Effector memory CD8-positive, alpha-beta T cell (primary cell): ENCODE measurements around the gene KRT82.

Experiments used
- ATAC-seq: fragments of 150-1000 bp; cut with Tn5 transposase; replicated peaks from 2 replicates; pipeline ENCODE4 v1.10.0; 2021; ENCODE audit warnings: mild to moderate bottlenecking, moderate library complexity
- DNase-seq, 3 experiments: peaks; one replicate each; pipeline ENCODE4 v3.0.0; 2021
- H3K27ac Mint-ChIP-seq, 2 donors: one replicate each; pipeline ENCODE4 v1.8.0; 2022; ENCODE audit warnings: mild to moderate bottlenecking in 2 of 2, mixed read lengths in 2 of 2, moderate library complexity in 2 of 2
- H3K27me3 Mint-ChIP-seq, 2 donors: one replicate each; pipeline ENCODE4 v1.8.0; 2022; ENCODE audit warnings: mixed read lengths in 2 of 2
- H3K36me3 Mint-ChIP-seq: one replicate; pipeline ENCODE4 v1.8.0; 2022; ENCODE audit warnings: mild to moderate bottlenecking, moderate library complexity, mixed read lengths; ENCODE audit not compliant: insufficient read depth
- H3K4me1 Mint-ChIP-seq, 2 donors: one replicate each; pipeline ENCODE4 v1.8.0; 2022; ENCODE audit warnings: low read depth in 2 of 2, mixed read lengths in 2 of 2
- H3K4me3 Mint-ChIP-seq, 2 donors: one replicate each; pipeline ENCODE4 v1.8.0; 2022; ENCODE audit warnings: mild to moderate bottlenecking in 2 of 2, mixed read lengths in 2 of 2, moderate library complexity in 2 of 2
- H3K9me3 Mint-ChIP-seq, 2 donors: one replicate each; pipeline ENCODE4 v1.8.0; 2022; ENCODE audit warnings: mixed read lengths in 2 of 2

KRT82 gene

DNA sequence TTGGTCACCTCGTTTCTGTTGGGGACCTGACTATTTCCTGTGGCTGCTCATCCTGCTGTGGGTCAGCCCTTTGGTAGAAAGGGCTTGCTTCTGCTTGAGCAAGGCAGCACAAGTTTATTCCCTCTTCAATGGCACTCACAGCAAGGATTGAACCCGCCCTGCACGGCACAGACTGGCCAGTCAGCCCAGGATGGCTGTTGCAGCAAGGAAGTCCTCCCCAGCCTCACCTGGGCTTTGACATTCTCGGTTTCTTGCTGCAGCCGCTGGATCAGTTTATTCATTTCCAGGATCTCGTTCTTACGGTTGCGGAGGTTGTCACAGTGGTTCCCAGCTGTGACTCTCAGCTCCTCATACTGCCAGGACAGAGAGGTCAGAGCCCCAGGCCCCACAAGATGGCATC is 9.5 kb downstream of the KRT82 start:
- peaks cover 14 to 69% of the 10 kb centered on the region in 2 donors for H3K27me3 Mint-ChIP-seq
- peak overlapping the region in 1 of 2 donors; percentile 66 for H3K27ac Mint-ChIP-seq
- H3K4me1 Mint-ChIP-seq: no peaks in the 10 kb centered on the region
- ATAC-seq: no peak
- no peaks in the 10 kb centered on the region for H3K9me3 Mint-ChIP-seq
- no peaks in the 10 kb centered on the region for H3K36me3 Mint-ChIP-seq
- H3K4me3 Mint-ChIP-seq: no peak overlapping the region
- no peak for DNase-seq

DNA sequence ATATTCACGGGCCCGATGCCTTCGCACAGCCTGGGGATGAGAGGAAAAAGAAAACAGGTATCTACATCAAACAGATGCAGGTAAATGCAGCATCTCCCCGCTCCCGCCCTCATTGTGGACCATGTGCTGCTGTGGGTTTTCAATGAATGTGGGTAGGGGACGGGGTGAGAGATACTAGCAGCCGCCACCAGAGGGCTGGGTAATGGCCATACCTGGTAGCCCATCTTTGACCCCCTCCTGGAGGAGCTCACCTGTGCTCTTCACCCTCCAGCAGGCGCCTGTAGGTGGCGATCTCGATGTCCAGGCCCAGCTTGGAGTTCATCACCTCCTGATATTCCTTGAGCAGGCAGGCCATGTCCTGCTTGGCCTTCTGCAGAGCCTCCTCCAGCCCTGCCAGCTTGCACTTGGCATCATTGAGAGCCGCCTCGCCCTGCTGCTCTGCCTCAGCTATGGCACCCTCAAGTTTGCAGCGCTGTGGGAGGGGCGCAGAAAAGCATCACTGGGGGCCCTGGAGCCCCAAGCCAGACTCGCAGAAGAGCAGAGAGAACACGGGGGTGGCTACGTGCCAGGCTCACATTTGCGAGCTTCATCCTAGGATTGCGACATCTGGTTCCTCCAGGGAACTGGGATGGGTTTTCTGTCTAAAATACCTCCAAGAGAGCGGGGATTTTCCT is 10.2 kb downstream of the KRT82 start:
- H3K27ac Mint-ChIP-seq: no peak overlapping the region
- no peaks in the 10 kb centered on the region for H3K36me3 Mint-ChIP-seq
- DNase-seq (no peak), ATAC-seq (no peak)
- no peaks in the 10 kb centered on the region for H3K9me3 Mint-ChIP-seq
- peaks cover 14 to 66% of the 10 kb centered on the region in 2 donors for H3K27me3 Mint-ChIP-seq
- no peak overlapping the region for H3K4me3 Mint-ChIP-seq
- no peaks in the 10 kb centered on the region for H3K4me1 Mint-ChIP-seq

DNA sequence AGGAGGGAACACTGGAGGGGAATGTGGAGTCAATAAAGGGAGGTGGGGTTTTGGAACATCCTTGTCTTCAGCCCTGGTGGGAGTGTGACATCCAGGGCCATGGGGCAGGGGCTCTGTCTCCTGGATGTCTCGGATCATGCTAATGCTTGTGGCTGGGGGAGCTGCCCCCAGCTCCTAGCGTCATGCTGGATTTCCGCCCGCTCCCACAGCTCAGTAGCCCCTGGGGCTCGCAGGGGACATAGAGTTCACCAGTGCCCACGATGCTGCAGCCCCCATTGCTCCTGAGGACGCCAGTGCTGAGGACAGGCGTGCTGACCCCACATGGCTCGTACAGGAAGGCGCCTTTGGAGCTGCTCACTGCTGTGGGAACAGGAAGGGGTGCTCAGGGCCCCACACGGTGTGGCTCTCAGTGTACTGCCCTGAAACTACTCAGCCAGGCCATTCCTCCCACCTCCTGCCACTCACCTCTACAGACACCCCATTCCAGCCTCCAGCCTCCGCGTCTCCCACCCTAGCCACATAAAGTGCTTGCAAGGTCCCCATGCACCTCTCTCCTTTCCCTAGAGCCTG is 11.2 kb downstream of the KRT82 start:
- no peak overlapping the region for H3K4me3 Mint-ChIP-seq
- no peak for DNase-seq
- no peaks in the 10 kb centered on the region for H3K4me1 Mint-ChIP-seq
- no peaks in the 10 kb centered on the region for H3K9me3 Mint-ChIP-seq
- peaks cover 14 to 57% of the 10 kb centered on the region in 2 donors for H3K27me3 Mint-ChIP-seq
- no peaks in the 10 kb centered on the region for H3K36me3 Mint-ChIP-seq
- no peak overlapping the region for H3K27ac Mint-ChIP-seq
- no peak for ATAC-seq

DNA sequence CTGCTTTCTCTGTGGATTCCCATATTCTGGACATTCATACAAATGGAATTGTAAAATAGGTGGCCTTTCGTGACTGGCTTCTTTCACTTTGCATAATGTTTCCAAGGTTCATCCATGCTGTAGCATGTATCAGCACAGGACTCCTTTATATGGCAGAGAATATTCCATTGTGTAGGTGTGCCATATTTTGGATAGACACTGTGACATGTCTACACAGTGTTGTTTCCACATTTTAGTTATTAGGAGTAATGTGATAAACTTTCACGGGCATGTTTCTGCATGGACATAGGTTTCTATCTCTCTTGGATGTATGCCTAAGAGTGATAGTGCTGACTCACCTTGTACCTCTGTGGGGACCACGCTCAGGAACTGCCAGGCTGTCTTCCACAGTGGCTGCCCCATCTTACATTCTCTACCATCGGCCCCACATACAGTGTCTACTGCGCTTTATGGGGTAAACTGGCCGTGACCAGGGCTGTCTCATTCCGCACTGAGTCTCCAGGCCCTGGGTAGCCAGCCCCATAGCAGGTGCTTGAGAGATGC is 13.6 kb downstream of the KRT82 start:
- H3K36me3 Mint-ChIP-seq: no peaks in the 10 kb centered on the region
- DNase-seq: no peak
- no peak overlapping the region for H3K27ac Mint-ChIP-seq
- H3K4me3 Mint-ChIP-seq: no peak overlapping the region
- ATAC-seq: no peak
- H3K4me1 Mint-ChIP-seq: no peaks in the 10 kb centered on the region
- no peaks in the 10 kb centered on the region for H3K9me3 Mint-ChIP-seq
- peaks cover 17 to 41% of the 10 kb centered on the region in 2 donors for H3K27me3 Mint-ChIP-seq

DNA sequence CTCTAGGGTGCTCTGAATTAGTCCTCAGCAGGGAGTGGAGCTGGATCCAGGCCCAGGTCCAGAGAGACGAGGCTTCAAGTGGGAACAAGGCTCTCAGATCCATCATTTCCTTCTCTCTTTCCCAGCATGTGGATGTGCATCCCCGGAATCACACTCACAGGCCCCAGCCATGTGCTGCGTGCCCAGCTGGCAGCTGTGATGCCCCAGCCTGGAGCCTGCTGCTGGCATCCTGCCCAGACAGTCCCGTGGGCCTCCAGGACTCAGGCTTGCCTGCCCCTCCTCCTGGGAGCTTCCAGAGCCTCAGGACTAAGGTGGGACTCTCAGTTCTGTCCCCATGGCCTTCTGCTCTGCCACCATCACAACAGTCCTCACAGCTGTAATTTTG is 14.5 kb downstream of the KRT82 start:
- DNase-seq (no peak), ATAC-seq (no peak)
- no peak overlapping the region for H3K4me3 Mint-ChIP-seq

DNA sequence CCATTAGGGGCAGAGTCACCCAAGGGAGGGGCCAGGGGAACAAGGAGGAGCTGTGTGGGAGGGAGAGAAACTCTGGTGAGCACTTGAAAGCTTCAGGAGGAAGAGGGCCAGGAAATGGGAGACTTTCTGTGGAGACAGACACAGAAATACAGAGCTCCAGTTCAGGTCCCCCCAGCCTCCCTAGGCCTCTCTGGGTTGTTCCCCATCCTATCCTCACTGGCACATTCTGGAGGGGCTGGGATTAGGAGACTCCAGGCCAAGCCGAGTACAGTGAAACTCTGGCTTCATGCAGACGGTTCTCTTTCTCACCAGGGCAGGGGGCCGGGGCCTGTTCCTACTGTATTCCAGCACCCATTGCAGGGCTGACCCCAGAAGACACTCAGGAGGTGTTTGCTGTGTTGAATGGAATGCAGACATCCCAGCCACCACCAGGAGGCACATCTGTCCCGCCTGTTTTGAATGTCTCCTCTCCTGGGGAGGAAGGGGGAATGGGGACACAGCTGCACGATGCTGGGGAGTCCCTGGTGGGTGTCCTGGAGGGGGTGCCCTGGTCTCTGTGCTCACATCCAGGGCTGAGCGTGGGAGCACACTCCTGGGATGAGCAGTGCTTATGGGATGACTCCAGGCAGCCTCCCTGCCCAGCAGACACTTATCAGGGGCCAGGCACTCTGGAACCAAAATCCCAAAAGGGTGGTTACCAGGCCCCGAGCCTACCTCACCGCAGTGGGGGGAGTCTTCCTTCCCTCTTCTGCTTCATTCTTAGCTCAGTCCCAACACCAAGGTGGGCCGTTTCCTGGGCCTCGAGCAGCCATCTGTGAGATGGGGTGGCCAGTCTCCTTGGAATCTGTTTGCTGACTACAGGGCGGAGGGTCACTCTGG is 15.2 kb downstream of the KRT82 start:
- H3K9me3 Mint-ChIP-seq: no peaks in the 10 kb centered on the region
- H3K4me1 Mint-ChIP-seq: no peaks in the 10 kb centered on the region
- DNase-seq (peak in 2 of 3 experiments; percentile 12 to 14), ATAC-seq (no peak)
- peaks cover 8 to 25% of the 10 kb centered on the region in 2 donors for H3K27me3 Mint-ChIP-seq
- H3K36me3 Mint-ChIP-seq: no peaks in the 10 kb centered on the region
- H3K4me3 Mint-ChIP-seq: no peak overlapping the region
- H3K27ac Mint-ChIP-seq: no peak overlapping the region

More for the DNA sequence above, 14.5 kb downstream of the KRT82 start:
- Mint-ChIP-seq H3K27me3 (peaks cover 8 to 32% of the 10 kb centered on the region in 2 donors), H3K36me3 (no peaks in the 10 kb centered on the region), H3K27ac (no peak overlapping the region), H3K4me1 (no peaks in the 10 kb centered on the region), H3K9me3 (no peaks in the 10 kb centered on the region)

DNA sequence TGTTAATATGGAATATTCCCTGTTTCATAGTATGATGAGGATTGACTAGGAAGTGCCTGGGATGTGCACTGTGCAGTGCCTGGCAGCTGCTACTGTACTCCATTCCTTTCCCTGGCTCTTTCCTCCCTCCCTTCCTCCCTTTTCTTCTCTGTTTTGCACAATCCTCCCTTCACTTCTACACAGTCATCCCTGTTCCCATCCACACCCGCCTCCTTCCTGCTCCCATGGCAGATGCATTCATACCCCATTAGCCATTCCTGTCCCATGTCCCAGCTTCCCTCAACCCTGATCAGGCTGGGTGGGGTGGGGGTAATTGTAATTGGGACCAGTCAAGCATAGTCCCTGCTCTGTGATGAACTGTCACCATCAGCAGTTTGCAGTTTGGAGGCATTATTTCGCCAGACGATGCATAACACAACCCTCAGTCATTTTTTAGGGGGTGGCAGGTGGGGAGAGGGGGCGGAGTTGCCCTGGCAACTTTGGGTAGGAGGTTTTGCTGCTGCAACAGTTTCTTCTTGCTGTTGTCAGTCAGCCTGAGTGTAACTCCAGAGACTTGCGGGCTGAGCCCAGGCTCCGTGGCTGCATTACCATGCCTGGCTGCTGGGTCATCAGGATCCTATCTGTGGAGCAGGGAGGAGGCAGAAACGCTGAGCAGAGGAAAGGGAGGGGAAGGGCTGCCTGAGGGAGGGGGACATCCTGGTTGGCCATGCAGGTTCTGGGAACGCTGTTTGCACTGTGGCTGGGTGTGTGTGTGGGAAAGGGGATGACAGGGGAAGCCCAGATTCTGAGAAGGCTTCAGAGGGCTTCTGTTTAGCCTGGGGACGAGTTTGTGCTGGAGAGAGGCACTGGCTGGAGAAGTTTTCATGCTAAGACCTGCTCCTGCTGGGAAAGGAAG is 16.6 kb downstream of the KRT82 start:
- DNase-seq (no peak), ATAC-seq (no peak)
- no peaks in the 10 kb centered on the region for H3K36me3 Mint-ChIP-seq
- H3K9me3 Mint-ChIP-seq: no peaks in the 10 kb centered on the region
- peaks cover 8 to 11% of the 10 kb centered on the region in 2 donors for H3K27me3 Mint-ChIP-seq
- H3K27ac Mint-ChIP-seq: no peak overlapping the region
- H3K4me1 Mint-ChIP-seq: no peaks in the 10 kb centered on the region
- no peak overlapping the region for H3K4me3 Mint-ChIP-seq

DNA sequence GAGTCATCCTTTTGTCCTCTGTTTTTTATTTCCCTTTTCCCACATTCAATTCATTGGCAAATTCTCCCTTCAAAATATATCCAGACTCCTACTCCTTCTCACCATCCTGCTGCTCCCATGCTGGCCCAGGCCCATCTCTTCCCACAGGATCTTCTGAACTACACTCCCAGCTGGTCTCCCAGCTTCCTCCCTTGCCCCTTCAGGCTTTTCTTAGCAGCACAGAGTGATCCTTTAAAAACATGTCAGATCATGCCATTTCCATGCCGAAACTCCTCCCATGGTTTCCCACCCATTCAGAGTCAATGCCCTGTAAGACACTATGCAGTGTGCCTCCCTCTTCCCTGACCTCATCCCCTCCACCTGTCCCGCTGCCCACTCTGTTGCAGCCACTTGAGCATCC is 18.3 kb downstream of the KRT82 start:
- no peak for ATAC-seq
- H3K9me3 Mint-ChIP-seq: no peaks in the 10 kb centered on the region
- no peak overlapping the region for H3K4me3 Mint-ChIP-seq
- no peaks in the 10 kb centered on the region for H3K36me3 Mint-ChIP-seq
- H3K4me1 Mint-ChIP-seq: peaks cover 4% of the 10 kb centered on the region in 2 donors
- peaks cover 4 to 8% of the 10 kb centered on the region in 2 donors for H3K27me3 Mint-ChIP-seq
- no peak overlapping the region for H3K27ac Mint-ChIP-seq
- no peak for DNase-seq

DNA sequence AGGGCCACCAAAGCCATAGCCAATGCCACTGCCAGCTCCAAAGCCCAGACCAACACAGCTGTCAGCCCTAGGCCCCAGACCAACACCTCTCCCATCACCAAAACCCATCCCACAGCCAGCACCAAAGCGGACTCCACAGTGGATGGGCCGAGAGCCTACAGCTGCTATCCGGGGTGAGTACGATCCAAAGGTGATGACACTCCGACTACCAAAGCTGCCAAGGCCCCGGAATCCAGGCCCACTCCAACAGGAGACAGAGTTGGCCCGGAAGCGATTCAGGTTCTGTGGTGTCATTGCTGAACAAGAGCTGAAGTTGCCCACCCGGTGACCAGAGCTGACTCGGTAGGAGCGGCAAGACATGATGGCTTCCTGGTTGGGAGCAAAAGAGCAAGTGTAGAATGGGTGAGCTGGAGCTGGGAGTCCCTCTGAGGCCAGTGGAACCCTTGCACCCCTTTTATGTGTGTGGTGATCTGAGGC is 20.9 kb downstream of the KRT82 start, which contains the start of gene KRT84:
Gene KRT84 (minus strand): TSS at position 427 of the 477 bp plus-strand sequence. CDS start 67 bp downstream, at position 360.
- no peaks in the 10 kb centered on the region for H3K36me3 Mint-ChIP-seq
- peaks cover 8 to 12% of the 10 kb centered on the region in 2 donors for H3K4me1 Mint-ChIP-seq
- ATAC-seq (no peak), DNase-seq (no peak)
- H3K9me3 Mint-ChIP-seq: no peaks in the 10 kb centered on the region
- H3K27me3 Mint-ChIP-seq: peaks cover 0 to 8% of the 10 kb centered on the region in 2 donors
- H3K4me3 Mint-ChIP-seq: no peak within 1 kb of the TSS
- H3K27ac Mint-ChIP-seq: no peak within 1 kb of the TSS

DNA sequence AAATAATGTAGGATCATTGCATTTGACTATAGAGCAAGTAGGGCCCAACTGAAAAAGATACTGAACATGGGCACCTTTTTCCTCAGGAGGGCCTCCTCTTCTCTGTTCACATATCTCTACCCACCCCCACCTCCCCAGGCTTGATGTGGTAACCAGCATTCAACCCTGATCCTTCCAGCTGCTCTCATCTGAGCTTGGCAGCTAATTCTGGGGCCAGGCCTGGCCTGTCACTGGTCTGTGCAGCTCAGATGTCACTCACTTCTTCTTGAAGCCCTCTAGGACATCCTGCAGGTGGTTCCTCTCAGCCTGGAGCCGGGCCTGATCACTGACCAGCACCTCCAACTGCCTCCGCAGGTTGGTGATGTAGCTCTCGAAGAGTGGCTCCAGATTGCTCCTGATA is 22.8 kb downstream of the KRT82 start:
- ATAC-seq: no peak
- no peaks in the 10 kb centered on the region for H3K9me3 Mint-ChIP-seq
- H3K27ac Mint-ChIP-seq: no peak overlapping the region
- no peak for DNase-seq
- H3K27me3 Mint-ChIP-seq: peaks cover 10 to 13% of the 10 kb centered on the region in 2 donors
- H3K36me3 Mint-ChIP-seq: no peaks in the 10 kb centered on the region
- no peak overlapping the region for H3K4me3 Mint-ChIP-seq
- peaks cover 8 to 12% of the 10 kb centered on the region in 2 donors for H3K4me1 Mint-ChIP-seq

DNA sequence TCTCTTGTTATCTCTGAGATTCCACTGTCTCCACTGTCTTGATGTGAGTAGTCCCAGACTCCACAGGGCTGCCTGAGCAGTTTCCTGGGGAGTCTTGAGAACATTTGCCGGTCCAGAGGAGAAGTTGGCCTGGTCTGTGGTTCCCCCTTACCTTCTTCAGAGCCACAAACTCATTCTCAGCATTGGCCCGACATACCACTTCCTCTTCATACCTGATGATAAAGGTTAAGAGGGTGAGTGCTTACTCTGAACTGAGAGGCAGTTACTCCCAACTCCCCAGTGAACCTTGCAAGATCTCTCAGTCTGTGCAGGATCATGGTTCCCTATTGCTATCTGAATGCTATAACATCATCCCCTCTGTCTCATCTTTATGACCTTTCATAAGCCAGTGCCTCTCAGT is 23.3 kb downstream of the KRT82 start:
- H3K27ac Mint-ChIP-seq: peak overlapping the region in 1 of 2 donors; percentile 84

DNA sequence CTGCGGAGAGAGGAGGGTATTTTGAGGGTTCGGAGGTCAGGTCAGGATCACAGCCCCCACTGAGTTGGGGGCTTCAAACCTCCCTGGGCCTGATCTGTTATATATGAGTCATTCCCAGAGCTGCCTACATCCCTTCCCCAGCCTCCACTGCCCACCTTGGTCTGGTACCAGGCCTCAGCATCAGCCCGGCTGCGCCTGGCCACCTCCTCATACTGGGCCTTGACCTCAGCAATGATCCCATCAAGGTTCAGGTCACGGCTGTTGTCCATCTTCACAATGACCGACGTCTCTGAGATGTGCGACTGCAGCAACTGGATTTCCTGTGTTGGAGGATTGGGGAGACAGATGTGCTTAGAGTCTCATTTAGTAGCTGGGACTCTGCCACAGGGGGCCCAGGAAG is 24.9 kb downstream of the KRT82 start:
- no peak overlapping the region for H3K4me3 Mint-ChIP-seq
- ATAC-seq (no peak), DNase-seq (no peak)
- peaks cover 27 to 34% of the 10 kb centered on the region in 2 donors for H3K27me3 Mint-ChIP-seq
- H3K36me3 Mint-ChIP-seq: no peaks in the 10 kb centered on the region
- peaks cover 8 to 12% of the 10 kb centered on the region in 2 donors for H3K4me1 Mint-ChIP-seq
- no peaks in the 10 kb centered on the region for H3K9me3 Mint-ChIP-seq
- H3K27ac Mint-ChIP-seq: no peak overlapping the region

More for the DNA sequence above, 23.3 kb downstream of the KRT82 start:
- Mint-ChIP-seq H3K27me3 (peaks cover 10 to 18% of the 10 kb centered on the region in 2 donors), H3K4me3 (no peak overlapping the region), H3K36me3 (no peaks in the 10 kb centered on the region), H3K4me1 (peaks cover 8 to 12% of the 10 kb centered on the region in 2 donors), H3K9me3 (no peaks in the 10 kb centered on the region)
- ATAC-seq (peak; percentile 37), DNase-seq (no peak)
